Neural progenitor cell (in vitro differentiated cells): ENCODE results near the gene RGS6.

Experiments used
- CTCF ChIP-seq: fragments of 200-600 bp; sonication (generic); IDR thresholded peaks from 2 replicates; pipeline ENCODE4 v1.5.1; 2017; ENCODE audit warnings: antibody characterized with exemption, mild to moderate bottlenecking
- EZH2 ChIP-seq: fragments of 200-600 bp; sonication (generic); IDR thresholded peaks from 2 replicates; pipeline ENCODE4 v1.6.1; 2017; ENCODE audit warnings: antibody characterized with exemption, mild to moderate bottlenecking, moderate library complexity
- EZH2phosphoT487 ChIP-seq: fragments of 200-600 bp; sonication (generic); IDR thresholded peaks from 2 replicates; pipeline ENCODE4 v1.6.1; 2017; ENCODE audit warnings: antibody characterized with exemption

DNA sequence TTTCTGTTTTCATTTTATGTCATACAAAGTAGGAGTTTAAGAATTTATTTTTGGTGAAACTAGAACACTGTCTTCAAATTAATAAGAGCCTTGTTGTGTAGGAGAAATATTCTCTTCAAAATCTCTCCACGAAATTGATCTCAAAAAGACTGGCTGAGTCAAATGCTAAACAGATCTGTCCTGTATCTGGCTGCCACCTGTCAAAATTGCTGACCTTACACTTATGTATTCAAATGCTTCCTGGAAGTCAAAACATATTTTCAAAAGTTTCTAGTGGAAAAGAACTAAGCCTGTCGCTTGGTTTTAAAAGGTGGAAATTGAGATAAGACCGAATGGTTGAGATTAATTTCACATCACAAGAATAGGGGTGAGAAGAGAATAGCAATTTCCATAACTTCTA is 121.4 kb downstream of the RGS6 start:
- TF ChIP-seq EZH2phosphoT487 (no peak), CTCF (no peak), EZH2 (no peak)
